Fibroblast of lung (primary cell): ENCODE results near the gene CFAP52. TPM values are rescaled to one million over a fixed set of nuclear protein-coding genes. Genes with fewer than 3 reads are reported as not detected.
A peak's percentile ranks its signal among the peaks of the same experiment; 100 is the strongest.

Experiments used
- DNase-seq, 2 donors: peaks; one replicate each; pipeline versions ENCODE4 v3.0.0 to v3.0.0-alpha.2; 2010; ENCODE audit warnings: low read depth in 2 of 2
- H2AFZ ChIP-seq: 2 replicates; pipeline ENCODE4 v1.5.1; 2012; ENCODE audit warnings: low read length, control low read depth, inconsistent platforms
- H3K27ac ChIP-seq: 2 replicates; pipeline ENCODE4 v1.5.1; 2011; ENCODE audit warnings: low read length, control low read depth; ENCODE audit not compliant: insufficient read depth
- H3K27me3 ChIP-seq: 2 replicates; pipeline ENCODE4 v1.5.1; 2011; ENCODE audit warnings: mild to moderate bottlenecking, low read length; ENCODE audit not compliant: control insufficient read depth, insufficient read depth
- H3K36me3 ChIP-seq: 2 replicates; pipeline ENCODE4 v1.5.1; 2011; ENCODE audit warnings: low read length; ENCODE audit not compliant: control insufficient read depth, insufficient read depth
- H3K4me1 ChIP-seq: 2 replicates; pipeline ENCODE4 v1.5.1; 2011; ENCODE audit warnings: low read length; ENCODE audit not compliant: control insufficient read depth, insufficient read depth; ENCODE audit errors: extremely low read depth
- H3K4me2 ChIP-seq: 2 replicates; pipeline ENCODE4 v1.5.1; 2011; ENCODE audit warnings: low read length, control low read depth; ENCODE audit not compliant: insufficient read depth; ENCODE audit errors: extremely low read depth
- H3K4me3 ChIP-seq, 4 experiments: fragments of 200-600 bp in 1 of 4; sonication (generic) in 1 of 4; replicated peaks in 1 of 4; 2 replicates each; pipeline ENCODE4 v1.5.1; 2011 to 2016; ENCODE audit warnings: low read length in 4 of 4, low read depth in 3 of 4, mild to moderate bottlenecking in 3 of 4, control low read depth in 2 of 4, inconsistent platforms in 1 of 4, mixed read lengths in 1 of 4; ENCODE audit not compliant: insufficient read depth in 1 of 4; ENCODE audit errors: control extremely low read depth in 1 of 4
- H3K79me2 ChIP-seq: 2 replicates; pipeline ENCODE4 v1.5.1; 2012; ENCODE audit warnings: mild to moderate bottlenecking, low read length, inconsistent platforms; ENCODE audit not compliant: control insufficient read depth, insufficient read depth
- H3K9ac ChIP-seq: 2 replicates; pipeline ENCODE4 v1.5.1; 2011; ENCODE audit warnings: mild to moderate bottlenecking, low read length, control low read depth; ENCODE audit not compliant: insufficient read depth
- H3K9me3 ChIP-seq: 2 replicates; pipeline ENCODE4 v1.5.1; 2012; ENCODE audit warnings: low read depth, low read length; ENCODE audit not compliant: control insufficient read depth, insufficient read depth
- H4K20me1 ChIP-seq: 2 replicates; pipeline ENCODE4 v1.5.1; 2011; ENCODE audit warnings: low read length; ENCODE audit not compliant: control insufficient read depth, insufficient read depth; ENCODE audit errors: extremely low read depth
- EZH2 ChIP-seq: IDR thresholded peaks from 2 replicates; pipeline ENCODE4 v1.5.1; 2012; ENCODE audit warnings: low read length, control low read depth, mild to moderate bottlenecking; ENCODE audit errors: missing control alignments
- polyA plus RNA-seq, 2 donors: library from polyadenylated mRNA; depleted of rRNA in 1 of 2; stranded (reverse) in 1 of 2; unstranded in 1 of 2; fragments of >200 nt; gene quantifications; 2 replicates each; pipeline ENCODE4 v1.2.1, GENCODE V29; 2011 to 2012; ENCODE audit warnings: missing spikeins in 1 of 2
- total RNA-seq: library from RNA; depleted of rRNA; stranded (reverse); fragments of >200 nt; gene quantifications from 2 replicates; pipeline ENCODE4 v1.2.1, GENCODE V29; 2014
- TF ChIP-seq, protein P1 (sequence below), 2 donors: IDR thresholded peaks in 1 of 2; conservative IDR thresholded peaks in 1 of 2; 1 replicate in 1 of 2; 2 replicates in 1 of 2; pipeline ENCODE4 v1.5.1; 2011 to 2012; ENCODE audit warnings: low read length in 2 of 2, control low read depth in 1 of 2, inconsistent platforms in 1 of 2, low read depth in 1 of 2, mild to moderate bottlenecking in 1 of 2

The CFAP52 gene
- total and polyA plus RNA-seq, 2 donors (not counting 1 experiment from before 2014, with no cell fraction given) = 0.33 TPM; not detected in 1

DNA sequence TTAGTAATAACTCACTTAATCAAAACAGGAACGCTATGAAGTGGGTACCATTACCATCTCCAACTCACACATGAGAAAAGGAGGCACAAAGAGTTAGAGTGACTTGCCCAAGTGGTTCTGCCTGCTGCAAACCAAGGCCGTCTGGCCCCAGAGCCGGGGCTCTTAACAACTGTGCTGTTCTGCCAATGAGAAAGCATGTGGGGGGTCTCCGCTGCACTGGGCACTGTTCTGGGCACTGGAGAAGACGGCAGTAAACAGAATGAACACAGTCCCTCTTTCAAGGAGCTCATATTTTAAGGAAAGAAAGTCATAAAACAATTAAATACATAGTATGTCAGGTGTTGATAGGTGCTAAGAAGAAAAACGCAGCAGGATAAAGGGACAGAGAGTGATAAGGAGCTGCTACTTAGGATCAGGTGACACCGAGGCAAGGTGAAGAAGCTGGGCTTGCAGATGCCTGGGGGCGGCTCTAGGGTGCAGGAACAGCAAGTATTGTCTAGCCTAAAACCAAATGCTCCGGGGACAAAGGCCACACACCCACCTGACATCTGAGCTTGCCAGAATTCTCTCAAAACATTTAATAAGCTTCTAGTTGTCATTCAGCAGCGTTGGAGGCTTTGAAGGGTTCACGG lies 7.4 kb upstream of the CFAP52 start:
- Histone ChIP-seq H3K36me3 (no peaks in the 10 kb centered on the region), H3K4me2 (no peak overlapping the region), H3K79me2 (peaks cover 2% of the 10 kb centered on the region), H2AFZ (no peak overlapping the region), H3K9me3 (no peaks in the 10 kb centered on the region), H3K4me3 (no peak overlapping the region), H3K27me3 (no peaks in the 10 kb centered on the region), H4K20me1 (no peaks in the 10 kb centered on the region), H3K9ac (no peak overlapping the region), H3K27ac (no peak overlapping the region), H3K4me1 (no peaks in the 10 kb centered on the region)
- no peak for TF ChIP-seq EZH2
- TF ChIP-seq, protein P1, sequence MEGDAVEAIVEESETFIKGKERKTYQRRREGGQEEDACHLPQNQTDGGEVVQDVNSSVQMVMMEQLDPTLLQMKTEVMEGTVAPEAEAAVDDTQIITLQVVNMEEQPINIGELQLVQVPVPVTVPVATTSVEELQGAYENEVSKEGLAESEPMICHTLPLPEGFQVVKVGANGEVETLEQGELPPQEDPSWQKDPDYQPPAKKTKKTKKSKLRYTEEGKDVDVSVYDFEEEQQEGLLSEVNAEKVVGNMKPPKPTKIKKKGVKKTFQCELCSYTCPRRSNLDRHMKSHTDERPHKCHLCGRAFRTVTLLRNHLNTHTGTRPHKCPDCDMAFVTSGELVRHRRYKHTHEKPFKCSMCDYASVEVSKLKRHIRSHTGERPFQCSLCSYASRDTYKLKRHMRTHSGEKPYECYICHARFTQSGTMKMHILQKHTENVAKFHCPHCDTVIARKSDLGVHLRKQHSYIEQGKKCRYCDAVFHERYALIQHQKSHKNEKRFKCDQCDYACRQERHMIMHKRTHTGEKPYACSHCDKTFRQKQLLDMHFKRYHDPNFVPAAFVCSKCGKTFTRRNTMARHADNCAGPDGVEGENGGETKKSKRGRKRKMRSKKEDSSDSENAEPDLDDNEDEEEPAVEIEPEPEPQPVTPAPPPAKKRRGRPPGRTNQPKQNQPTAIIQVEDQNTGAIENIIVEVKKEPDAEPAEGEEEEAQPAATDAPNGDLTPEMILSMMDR (conservative IDR thresholded peaks at IDR 0.05 in 1 of 2, IDR thresholded peaks at IDR 0.05 in 1 of 2; ENCODE audit: low read depth in 1 of 2, low read length in 2 of 2) = no peak
- no peak for DNase-seq

DNA sequence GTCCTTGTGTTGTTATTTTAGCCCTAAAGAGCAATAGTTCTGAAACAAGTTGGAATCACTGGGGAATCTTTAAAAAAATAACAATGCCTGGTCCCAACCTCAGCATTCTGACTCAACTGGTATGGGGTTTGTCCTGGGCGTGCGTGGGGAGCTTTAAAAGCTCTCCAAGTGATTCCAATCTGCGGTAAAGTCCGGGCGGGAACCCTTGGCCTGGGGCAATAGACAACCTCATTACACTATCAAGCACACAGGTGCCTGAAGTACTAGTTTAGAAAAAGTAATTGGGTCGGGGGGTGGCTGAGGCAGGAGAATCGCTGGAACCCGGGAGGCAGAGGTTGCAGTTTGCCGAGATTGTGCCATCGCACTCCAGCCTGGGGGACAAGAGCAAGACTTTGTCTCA lies 5.2 kb upstream of the CFAP52 start:
- H3K27ac ChIP-seq = no peak overlapping the region
- TF ChIP-seq, protein P1 (conservative IDR thresholded peaks at IDR 0.05 in 1 of 2, IDR thresholded peaks at IDR 0.05 in 1 of 2; ENCODE audit: low read depth in 1 of 2, low read length in 2 of 2) = no peak
- no peak for TF ChIP-seq EZH2

DNA sequence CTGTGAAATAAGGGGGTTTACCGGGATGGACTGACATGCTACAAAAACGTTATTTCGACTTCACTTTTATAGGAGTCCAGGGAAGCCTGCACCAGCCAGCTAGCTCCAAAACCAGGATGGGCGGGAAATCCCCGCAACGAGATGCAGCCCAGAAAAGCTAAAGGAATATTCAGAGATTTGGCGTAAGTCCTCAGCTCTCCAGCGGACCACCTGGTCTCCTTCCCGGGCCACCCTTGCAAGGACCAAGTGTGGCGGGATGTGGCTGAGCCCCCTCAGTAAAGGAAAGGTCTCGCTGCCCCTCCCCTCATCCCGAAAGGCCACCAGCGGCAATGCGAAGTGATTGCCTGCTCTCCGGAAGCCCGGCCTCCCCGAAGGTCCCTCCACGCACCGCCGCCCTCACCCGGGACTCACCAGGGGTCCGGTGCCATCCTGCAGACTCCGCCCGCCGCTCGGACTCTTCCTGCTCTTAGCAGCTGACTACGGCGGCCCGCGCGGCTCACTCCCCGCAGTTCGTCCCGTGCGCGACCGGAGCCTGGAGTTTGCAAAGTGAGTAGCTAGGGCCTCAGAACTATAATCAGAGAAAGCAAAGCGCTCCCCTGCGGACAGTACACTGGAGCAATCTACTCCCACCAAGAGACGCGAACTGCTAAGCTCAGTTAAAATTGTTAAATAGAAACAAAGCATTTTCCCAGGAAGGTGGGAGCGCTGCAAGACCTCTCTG lies 901 bp upstream of the CFAP52 start, which contains the start of gene STX8:
Gene STX8, minus strand, starts transcription at position 440 of the 721 bp plus-strand sequence. Its CDS starts 12 bp downstream, at position 428.
- no peaks in the 10 kb centered on the region for H3K9me3 ChIP-seq
- peak within 1 kb of the TSS; percentile 50 for H3K27ac ChIP-seq
- H2AFZ ChIP-seq = peak within 1 kb of the TSS; percentile 99
- peak within 1 kb of the TSS; percentile 67 for H3K9ac ChIP-seq
- H3K27me3 ChIP-seq = no peaks in the 10 kb centered on the region
- H3K4me2 ChIP-seq = peak within 1 kb of the TSS; percentile 95
- no peaks in the 10 kb centered on the region for H3K36me3 ChIP-seq
- DNase-seq = peak; percentile 88 to 92
- H4K20me1 ChIP-seq = no peaks in the 10 kb centered on the region
- TF ChIP-seq, protein P1 (conservative IDR thresholded peaks at IDR 0.05 in 1 of 2, IDR thresholded peaks at IDR 0.05 in 1 of 2; ENCODE audit: low read depth in 1 of 2, low read length in 2 of 2) = no peak
- no peak for TF ChIP-seq EZH2
- H3K79me2 ChIP-seq = peaks cover 8% of the 10 kb centered on the region
- H3K4me1 ChIP-seq = peaks cover 3% of the 10 kb centered on the region
- H3K4me3 ChIP-seq = peak within 1 kb of the TSS; percentile 79 to 98 (median 94)

More for the DNA sequence above, 5.2 kb upstream of the CFAP52 start:
- Histone ChIP-seq H3K4me3 (no peak overlapping the region), H3K4me1 (peaks cover 2% of the 10 kb centered on the region), H3K36me3 (no peaks in the 10 kb centered on the region), H3K9ac (no peak overlapping the region), H3K27me3 (no peaks in the 10 kb centered on the region), H2AFZ (no peak overlapping the region), H3K4me2 (no peak overlapping the region), H4K20me1 (no peaks in the 10 kb centered on the region), H3K9me3 (no peaks in the 10 kb centered on the region), H3K79me2 (peaks cover 8% of the 10 kb centered on the region)
- no peak for DNase-seq
